Sigmoid colon (tissue), 3 donors: ENCODE results near the gene MRTFA.

Source experiments
- CTCF ChIP-seq, 4 experiments: fragments of 450-650 bp in 3 of 4; fragments of 200-600 bp in 1 of 4; IDR thresholded peaks; one replicate each; pipeline ENCODE4 v1.5.1; 2016 to 2019; ENCODE audit warnings: antibody characterized with exemption in 4 of 4, mild to moderate bottlenecking in 3 of 4, moderate library complexity in 2 of 4
- POLR2A ChIP-seq, 2 donors: fragments of 450-650 bp; IDR thresholded peaks; one replicate each; pipeline ENCODE4 v1.6.1; 2016; ENCODE audit warnings: antibody characterized with exemption in 2 of 2, mild to moderate bottlenecking in 2 of 2, moderate library complexity in 2 of 2

- TF ChIP-seq CTCF (IDR thresholded peaks at IDR 0.05) (no peak), POLR2A (IDR thresholded peaks at IDR 0.05) (no peak)
Measured at GRCh38 chr22:40472579-40472978, 163.9 kb downstream of the MRTFA start.
